NCI-H1092 treated with DMSO at 0.1 percent for 48 hours (cell line): ENCODE measurements around the gene FAM219A.
"Not testable (repeated sequence)": the region's sequence is repeated elsewhere in the genome, so short reads cannot be mapped to it uniquely, and the experiment has no call there.

Experiments used
- DNase-seq: peaks from one replicate; lab custom pipeline; 2025; lab: John Stamatoyannopoulos, UW

The FAM219A gene

GRCh38 chr9:34376596-34377403 lies 81.6 kb downstream of the FAM219A start, which contains the start of gene MYORG:
Gene MYORG (minus strand): TSS chr9:34376898. CDS start chr9:34372943, 3,955 bp downstream.
- peak; percentile 96 for DNase-seq

DNA sequence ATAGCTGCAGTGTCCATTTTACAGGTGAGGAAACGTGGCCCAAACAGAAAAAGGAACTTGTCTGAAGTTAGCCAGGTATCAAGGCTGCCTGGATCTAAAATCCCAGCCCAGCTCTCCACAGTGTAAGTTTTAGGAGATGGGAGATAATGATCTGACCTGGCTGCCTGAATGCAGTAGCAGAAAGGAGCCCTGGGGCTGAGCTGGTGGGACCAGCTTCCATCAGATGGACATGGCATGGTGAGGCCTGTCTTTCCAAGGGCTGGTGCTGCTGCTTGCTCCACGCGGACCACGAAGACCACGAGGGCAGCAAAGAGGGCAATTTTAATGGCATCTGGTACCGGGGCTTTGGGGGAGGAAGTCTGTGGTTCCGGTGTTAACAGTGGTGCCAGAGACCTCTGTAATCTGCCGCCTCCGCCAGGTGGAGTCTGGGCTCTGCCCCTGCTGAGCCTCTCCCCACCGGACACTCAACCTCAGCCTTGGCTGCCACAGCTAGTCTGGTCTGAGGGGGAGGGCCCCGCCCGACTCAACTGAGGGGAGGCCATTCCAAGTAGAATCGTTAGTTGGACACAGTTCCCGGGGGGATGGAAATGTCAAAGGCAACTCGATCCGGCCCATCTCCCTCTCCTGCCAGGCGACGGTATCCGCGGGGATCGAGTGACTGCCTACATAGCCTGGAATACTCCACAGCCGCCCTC lies 82.3 kb downstream of the FAM219A start:
- peak; percentile 56 for DNase-seq

DNA sequence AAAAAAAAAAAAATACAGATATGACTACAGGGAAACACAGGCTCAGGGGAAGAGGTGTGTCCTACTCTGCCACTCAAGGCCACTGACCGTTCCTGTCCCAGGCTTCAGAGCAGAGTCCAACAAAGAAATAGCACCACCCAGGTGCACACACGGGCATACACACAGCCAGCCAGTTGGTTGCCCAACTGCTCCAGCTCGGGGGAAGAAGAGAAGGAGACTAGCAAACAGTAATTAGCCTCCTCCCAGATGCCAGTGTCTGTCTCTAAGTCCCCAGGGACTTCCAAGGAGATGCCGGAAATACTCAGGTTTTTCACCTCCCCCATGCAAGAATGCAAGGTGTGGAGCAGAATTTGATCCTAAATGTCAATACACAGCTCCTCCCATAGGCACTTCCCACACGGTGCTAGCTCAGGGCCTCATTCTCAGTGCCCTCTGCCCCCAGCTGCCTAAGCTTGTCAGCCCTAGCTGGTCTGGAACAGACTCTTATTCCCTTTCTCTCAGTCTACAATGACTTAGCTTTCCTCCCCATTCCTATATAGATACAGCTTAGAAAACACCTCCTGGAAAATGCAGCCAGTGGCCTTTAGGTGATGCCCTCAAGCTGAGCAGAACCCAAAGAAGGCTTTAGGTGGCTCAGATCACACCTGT lies 83.3 kb downstream of the FAM219A start:
- DNase-seq = no peak

DNA sequence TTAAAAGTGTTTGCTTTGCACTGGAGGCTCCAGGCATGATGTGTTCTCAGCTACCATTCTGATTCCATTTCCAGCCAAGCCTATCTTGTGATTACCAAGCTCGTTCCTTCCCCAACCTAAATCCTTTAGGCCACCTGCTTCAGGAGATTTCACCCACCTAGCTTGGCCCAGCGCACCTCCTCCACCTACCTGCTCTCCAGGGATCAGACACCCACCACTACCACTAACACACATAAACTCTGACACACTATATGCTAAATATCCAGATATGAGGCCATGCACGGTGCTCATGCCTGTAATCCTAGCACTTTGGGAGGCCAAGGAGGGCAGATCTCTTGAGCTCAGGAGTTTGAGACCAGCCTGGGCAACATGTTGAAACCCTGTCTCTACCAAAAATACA lies 84.0 kb downstream of the FAM219A start:
- DNase-seq = no peak

DNA sequence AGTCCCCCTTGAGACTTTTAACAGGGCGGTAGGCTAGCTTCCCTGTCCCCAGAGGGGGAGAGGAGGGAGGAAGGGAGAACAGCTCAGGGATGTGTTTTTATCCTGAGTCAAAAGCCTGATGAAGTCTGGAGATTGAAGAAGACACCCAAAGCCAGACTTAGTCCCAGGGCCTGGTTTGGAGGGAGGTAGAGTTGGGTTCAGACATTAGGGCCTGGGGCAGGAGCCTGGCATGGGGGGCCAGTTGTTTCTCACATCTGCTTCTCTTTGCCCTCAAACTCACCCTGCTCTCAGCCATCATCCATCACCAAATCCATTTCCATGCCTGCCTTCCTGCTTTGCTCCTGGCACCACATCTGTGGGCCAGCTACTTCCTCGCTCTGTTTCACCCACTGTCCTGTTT lies 84.6 kb downstream of the FAM219A start:
- DNase-seq = no peak

- DNase-seq = no peak
These were observed 85.8 kb downstream of the FAM219A start for GRCh38 chr9:34372467-34373011.

DNA sequence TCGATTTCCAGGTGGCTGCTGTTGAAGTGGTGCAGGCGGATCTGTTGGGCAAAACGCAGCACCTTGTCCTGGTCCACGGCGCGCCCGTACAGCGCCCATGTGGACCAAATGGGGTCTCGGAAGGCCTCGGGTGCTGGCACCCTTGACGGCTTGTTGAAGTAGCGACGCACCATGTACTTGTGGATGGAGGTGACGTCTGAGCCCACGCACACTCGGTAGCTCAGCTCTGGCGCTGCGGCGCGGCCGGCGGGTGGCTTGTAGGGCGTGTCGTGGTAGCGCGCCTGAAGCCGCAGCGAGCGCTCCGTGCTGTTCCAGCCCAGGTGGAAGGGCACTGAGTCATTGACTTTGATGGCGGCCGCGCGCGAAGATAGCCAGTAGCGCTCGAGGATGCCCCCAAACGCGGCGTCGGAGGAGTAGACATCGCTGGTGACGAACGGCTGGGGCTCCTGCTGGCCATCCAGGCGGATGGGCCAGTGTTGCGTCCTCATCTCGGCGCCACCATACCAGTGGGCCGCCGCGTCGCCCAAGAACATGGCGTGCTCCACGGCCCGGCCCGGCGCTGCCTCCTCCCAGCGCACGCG lies 86.4 kb downstream of the FAM219A start:
- no peak for DNase-seq

DNA sequence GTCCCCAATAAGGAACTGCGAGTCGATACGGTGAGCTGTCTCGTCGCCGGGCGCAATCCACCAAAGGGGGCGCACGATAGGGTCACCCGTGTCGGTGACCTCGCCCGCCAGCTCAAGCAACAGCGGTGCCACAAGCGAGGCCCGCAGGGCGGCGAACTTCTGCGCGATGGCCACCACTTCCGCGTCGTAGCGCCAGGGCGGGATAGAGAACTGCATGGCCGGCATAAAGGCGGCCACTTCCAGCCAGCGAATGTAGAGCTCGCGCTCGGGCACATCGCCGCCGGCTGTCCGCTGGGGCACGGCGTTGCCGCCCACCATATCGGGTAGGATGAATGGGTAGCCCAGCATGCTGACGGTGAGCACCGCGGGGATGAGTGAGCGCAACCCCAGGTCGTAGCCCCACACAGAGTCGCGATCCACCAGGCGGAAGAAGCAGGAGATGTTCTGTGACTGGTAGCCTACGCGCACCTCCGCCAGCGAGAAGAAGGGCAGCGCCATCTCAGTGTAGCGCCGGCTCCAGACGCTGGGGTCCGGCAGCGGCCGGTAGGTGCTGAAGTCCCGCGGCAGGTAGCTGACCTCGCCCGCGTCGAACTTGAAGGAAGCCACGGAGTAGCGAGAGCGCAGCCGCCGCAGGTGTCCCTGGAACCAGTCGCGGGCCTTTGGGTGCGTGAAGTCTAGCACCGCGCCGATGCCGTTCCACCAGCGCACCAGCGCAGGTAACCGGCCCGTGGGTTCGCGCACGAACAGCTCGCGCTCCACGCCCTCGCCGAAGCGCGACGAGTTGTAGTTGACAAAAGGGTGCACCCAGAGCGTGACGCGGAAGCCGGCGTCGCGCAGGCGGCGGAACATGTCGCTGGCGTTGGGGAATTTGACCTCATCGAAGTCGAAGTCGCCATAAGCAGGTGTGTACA lies 87.1 kb downstream of the FAM219A start:
- DNase-seq = no peak

GRCh38 chr9:34370335-34370969 lies 87.9 kb downstream of the FAM219A start:
- DNase-seq = no peak

DNA sequence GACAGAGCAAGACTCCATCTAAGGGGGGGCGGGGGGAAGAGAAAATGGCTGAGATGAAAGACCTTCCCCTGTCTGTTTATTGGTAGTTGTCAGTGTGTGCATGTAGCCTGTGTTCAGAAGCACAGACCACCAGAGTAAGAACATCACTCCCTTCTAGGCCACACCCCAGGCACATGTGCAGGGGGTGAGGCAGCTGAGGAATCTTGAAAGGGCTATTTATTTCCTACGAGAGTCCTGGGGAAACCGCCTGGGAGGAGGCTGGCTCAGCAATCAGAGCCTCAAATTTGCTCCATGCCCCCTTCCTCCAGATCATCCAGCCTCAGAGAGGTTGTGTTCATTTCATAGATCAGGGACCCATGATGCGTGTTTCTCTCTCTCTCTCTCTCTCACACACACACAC lies 88.7 kb downstream of the FAM219A start:
- DNase-seq = no peak

DNA sequence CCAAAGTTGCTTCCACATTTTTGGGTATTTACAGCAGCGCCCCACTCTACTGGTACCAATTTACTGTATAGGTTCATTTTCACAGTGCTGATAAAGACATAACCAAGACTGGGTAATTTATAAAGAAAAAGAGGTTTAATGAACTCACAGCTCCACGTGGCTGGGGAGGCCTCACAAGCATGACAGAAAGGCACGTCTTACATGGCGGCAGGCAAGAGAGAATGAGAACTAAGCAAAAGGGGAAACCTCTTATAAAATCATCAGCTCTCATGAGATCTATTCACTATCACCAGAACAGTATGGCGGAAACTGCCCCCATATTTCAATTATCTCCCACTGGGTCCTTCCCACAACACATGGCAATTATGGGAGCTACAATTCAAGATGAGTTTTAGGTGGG lies 89.6 kb downstream of the FAM219A start:
- DNase-seq = not testable (repeated sequence)

- not testable (repeated sequence) for DNase-seq
These were observed 90.5 kb downstream of the FAM219A start for GRCh38 chr9:34367751-34368410.

- DNase-seq = no peak
These were observed 92.0 kb downstream of the FAM219A start for GRCh38 chr9:34366365-34366764.

GRCh38 chr9:34365282-34365681 lies 93.1 kb downstream of the FAM219A start:
- no peak for DNase-seq

- no peak for DNase-seq
These were observed 94.6 kb downstream of the FAM219A start for GRCh38 chr9:34363619-34364351.

- no peak for DNase-seq
These were observed 95.7 kb downstream of the FAM219A start for GRCh38 chr9:34362614-34363214.

DNA sequence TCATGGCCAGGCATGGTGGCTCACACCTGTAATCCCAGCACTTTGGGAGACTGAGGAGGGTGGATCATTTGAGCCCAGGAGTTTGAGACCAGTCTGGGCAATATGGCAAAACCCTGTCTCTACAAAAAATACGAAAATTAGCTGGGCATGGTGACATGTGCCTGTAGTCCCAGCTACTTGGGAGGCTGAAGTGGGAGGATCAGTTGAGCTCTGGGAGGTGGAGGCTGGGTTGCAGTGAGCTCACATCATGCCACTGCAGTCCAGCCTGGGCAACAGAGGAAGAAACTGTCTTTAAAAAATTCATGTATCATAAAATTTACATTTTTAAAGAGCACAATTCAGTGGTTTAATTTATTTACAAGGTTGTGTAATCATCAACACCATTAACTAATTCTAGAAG lies 105.4 kb downstream of the FAM219A start:
- not testable (repeated sequence) for DNase-seq

- not testable (repeated sequence) for DNase-seq
These were observed 106.2 kb downstream of the FAM219A start for GRCh38 chr9:34352122-34352652.

DNA sequence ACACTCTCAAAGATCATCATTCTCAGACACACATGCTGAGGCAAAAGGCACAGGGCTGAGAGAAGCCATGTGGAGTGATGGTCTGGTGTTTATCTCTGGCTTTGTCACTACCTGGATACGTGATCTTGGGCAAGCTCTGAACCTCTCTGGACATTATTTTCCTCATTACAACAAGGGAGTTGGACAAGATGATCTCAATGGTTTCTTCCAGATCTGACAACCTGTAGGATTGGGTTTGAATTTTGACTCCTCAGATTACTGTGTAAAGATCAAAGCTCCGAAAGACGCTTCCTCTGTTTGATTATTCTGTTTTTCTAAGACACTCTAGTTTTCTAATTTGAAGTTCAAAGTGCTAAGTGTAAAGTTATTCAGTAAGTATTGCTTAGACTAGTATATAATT lies 109.0 kb downstream of the FAM219A start:
- DNase-seq = no peak
